Tibial nerve (tissue), 4 donors: ENCODE results near the gene SH3BP4. TPM values are rescaled to one million over a fixed set of nuclear protein-coding genes. Genes with fewer than 3 reads are reported as not detected.

Experiments
- DNase-seq, 2 donors: peaks; one replicate each; pipeline ENCODE4 v3.0.0-alpha.2; 2019; ENCODE audit warnings: low spot score in 2 of 2
- H3K27ac ChIP-seq, 4 donors: fragments of 200-600 bp; sonication (generic) in 3 of 4; one replicate each; pipeline ENCODE4 v1.5.1; 2017 to 2019; ENCODE audit warnings: mild to moderate bottlenecking in 1 of 4
- H3K27me3 ChIP-seq, 2 donors: fragments of 200-600 bp; sonication (generic) in 1 of 2; one replicate each; pipeline versions ENCODE4 v1.5.1 to v1.6.0; 2017 to 2019
- H3K36me3 ChIP-seq, 3 donors: fragments of 200-600 bp; sonication (generic); one replicate each; pipeline ENCODE4 v1.5.1; 2018 to 2019
- H3K4me1 ChIP-seq, 4 donors: fragments of 200-600 bp; sonication (generic) in 3 of 4; one replicate each; pipeline ENCODE4 v1.5.1; 2017 to 2019
- H3K4me3 ChIP-seq, 4 donors: fragments of 200-600 bp; sonication (generic) in 3 of 4; one replicate each; pipeline ENCODE4 v1.5.1; 2017 to 2019; ENCODE audit warnings: mild to moderate bottlenecking in 1 of 4, moderate library complexity in 1 of 4
- H3K9me3 ChIP-seq, 4 donors: fragments of 200-600 bp; sonication (generic) in 3 of 4; one replicate each; pipeline ENCODE4 v1.5.1; 2017 to 2019
- CTCF ChIP-seq, 5 experiments: fragments of 200-600 bp in 3 of 5; fragments of 450-650 bp in 2 of 5; sonication (generic) in 3 of 5; IDR thresholded peaks; one replicate each; pipeline ENCODE4 v1.5.1; 2016 to 2019; ENCODE audit warnings: antibody characterized with exemption in 5 of 5, mild to moderate bottlenecking in 3 of 5, moderate library complexity in 2 of 5
- EP300 ChIP-seq, 2 donors: sonication (generic); formaldehyde crosslinking; IDR thresholded peaks; one replicate each; pipeline ENCODE4 v1.6.1; 2017; ENCODE audit warnings: antibody characterized with exemption in 2 of 2, mild to moderate bottlenecking in 1 of 2
- POLR2A ChIP-seq, 2 donors: fragments of 450-650 bp; IDR thresholded peaks; one replicate each; pipeline ENCODE4 v1.6.1; 2017; ENCODE audit warnings: antibody characterized with exemption in 2 of 2, mild to moderate bottlenecking in 2 of 2, moderate library complexity in 2 of 2
- WGBS, 2 donors: methylation state at CpG; one replicate each; pipeline ENCODE4 v1.1.5; 2018; 5-methylcytosine and 5-hydroxymethylcytosine counted together
- total RNA-seq, 4 donors: library from RNA; depleted of rRNA; stranded (reverse); fragments of >200 nt; gene quantifications; one replicate each; pipeline ENCODE4 v1.1.0, GENCODE V29; 2016

The SH3BP4 gene
- total RNA-seq, 4 donors from 2014 or later: 19.2 to 31.8 (median 24.3) TPM

GRCh38 chr2:235045336-235045972, 93.6 kb downstream of the SH3BP4 start:
- H3K27me3 ChIP-seq: no peaks in the 10 kb centered on the region
- TF ChIP-seq EP300 (IDR thresholded peaks at IDR 0.05): no peak
- no peak for TF ChIP-seq POLR2A (IDR thresholded peaks at IDR 0.05)
- no peak overlapping the region for H3K4me3 ChIP-seq
- peaks cover 0 to 32% (median 0%) of the 10 kb centered on the region in 3 donors for H3K36me3 ChIP-seq
- H3K4me1 ChIP-seq: peaks cover 0 to 9% (median 4%) of the 10 kb centered on the region in 4 donors
- no peak overlapping the region for H3K27ac ChIP-seq
- H3K9me3 ChIP-seq: no peaks in the 10 kb centered on the region
- 77 to 83% methylated on average over 15 of the region's 15 CpGs for WGBS, 2 donors
- no peak for DNase-seq

- Histone ChIP-seq H3K27me3 (no peaks in the 10 kb centered on the region), H3K36me3 (peaks cover 0 to 26% (median 0%) of the 10 kb centered on the region in 3 donors), H3K9me3 (no peaks in the 10 kb centered on the region), H3K4me1 (peaks cover 0 to 13% (median 6%) of the 10 kb centered on the region in 4 donors), H3K27ac (no peak overlapping the region), H3K4me3 (no peak overlapping the region)
- DNase-seq: no peak
- TF ChIP-seq EP300 (IDR thresholded peaks at IDR 0.05) (no peak), CTCF (IDR thresholded peaks at IDR 0.05) (no peak), POLR2A (IDR thresholded peaks at IDR 0.05) (no peak)
- 84 to 86% methylated on average over 9 of the region's 9 CpGs for WGBS, 2 donors
These were observed 94.1 kb downstream of the SH3BP4 start for GRCh38 chr2:235045973-235046343.

DNA sequence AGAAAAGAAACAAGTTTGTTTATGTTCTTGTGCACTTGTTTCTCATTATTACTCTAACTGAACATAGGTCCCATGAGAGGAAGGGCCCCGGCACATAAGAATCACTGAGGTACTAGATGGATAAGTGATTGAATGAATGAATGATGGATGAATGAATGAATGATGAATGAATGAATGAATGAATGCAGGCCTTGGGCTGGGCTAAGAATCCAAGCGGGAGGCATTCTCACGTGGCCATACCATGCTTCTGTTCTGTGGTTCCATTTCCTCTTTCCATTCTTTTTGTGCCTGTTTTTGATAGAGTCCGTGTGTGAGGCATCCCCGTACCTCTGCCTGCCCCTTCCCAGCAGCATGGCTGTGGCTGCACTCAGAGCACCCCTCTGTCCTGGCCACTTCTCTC, 94.8 kb downstream of the SH3BP4 start:
- DNase-seq: no peak
- H3K9me3 ChIP-seq: no peaks in the 10 kb centered on the region
- H3K27me3 ChIP-seq: no peaks in the 10 kb centered on the region
- H3K27ac ChIP-seq: no peak overlapping the region
- H3K4me3 ChIP-seq: no peak overlapping the region
- H3K4me1 ChIP-seq: peaks cover 0 to 19% (median 9%) of the 10 kb centered on the region in 4 donors
- WGBS, 2 donors: 83 to 84% methylated on average over 5 of the region's 5 CpGs
- H3K36me3 ChIP-seq: peaks cover 0 to 20% (median 0%) of the 10 kb centered on the region in 3 donors
- TF ChIP-seq EP300 (IDR thresholded peaks at IDR 0.05) (no peak), POLR2A (IDR thresholded peaks at IDR 0.05) (no peak), CTCF (IDR thresholded peaks at IDR 0.05) (no peak)

DNA sequence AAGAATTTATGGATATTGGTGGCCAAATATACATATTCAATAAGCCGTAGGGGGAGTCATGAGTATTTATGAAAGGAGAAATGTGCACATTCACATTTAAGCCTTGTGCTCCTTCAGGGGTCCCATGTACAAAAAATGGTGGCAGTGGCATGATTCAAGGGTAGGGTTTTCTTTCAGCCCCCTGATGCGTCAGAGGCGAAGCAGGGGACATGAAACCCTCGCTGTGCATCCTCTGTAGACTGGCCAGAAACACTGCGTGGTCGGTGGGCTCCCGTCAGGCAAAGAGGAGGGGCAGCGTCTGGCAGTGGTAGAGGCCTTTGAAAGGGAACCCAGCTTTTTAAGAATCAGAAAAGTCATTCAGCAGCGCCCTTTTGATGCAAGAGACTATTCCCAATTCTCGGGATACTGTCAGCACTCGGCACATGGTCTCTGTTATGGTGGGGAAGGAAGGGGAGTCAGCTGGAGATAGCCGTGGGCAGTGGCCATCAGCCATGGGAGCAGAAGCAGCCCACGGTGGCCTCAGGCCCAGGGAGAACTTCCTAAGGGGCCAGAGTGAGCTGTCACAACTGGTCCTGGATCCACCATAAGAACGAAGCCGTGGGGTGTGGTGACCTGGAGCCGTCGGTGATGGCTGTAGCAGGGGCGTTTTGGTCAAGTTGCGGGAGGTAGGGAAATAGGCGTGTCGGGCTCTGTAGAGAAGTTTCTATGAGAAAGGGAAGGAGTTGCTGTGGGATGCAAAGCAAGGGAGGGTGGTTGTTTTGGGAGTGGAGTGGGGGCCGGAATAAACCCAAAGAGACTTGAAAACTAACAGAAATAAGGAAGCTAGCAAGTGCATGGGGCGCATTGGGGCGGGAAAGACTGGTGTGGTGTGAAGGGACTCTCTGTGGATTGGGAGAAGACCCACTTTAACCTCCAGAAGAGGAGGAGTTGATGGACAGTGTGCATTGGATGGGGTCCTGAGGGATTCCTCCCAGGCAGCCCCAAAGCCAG, 95.6 kb downstream of the SH3BP4 start:
- 88 to 89% methylated on average over 24 of the region's 24 CpGs for WGBS, 2 donors
- H3K27ac ChIP-seq: no peak overlapping the region
- no peaks in the 10 kb centered on the region for H3K9me3 ChIP-seq
- peaks cover 0 to 15% (median 0%) of the 10 kb centered on the region in 3 donors for H3K36me3 ChIP-seq
- TF ChIP-seq POLR2A (IDR thresholded peaks at IDR 0.05): no peak
- no peak for TF ChIP-seq CTCF (IDR thresholded peaks at IDR 0.05)
- no peak for TF ChIP-seq EP300 (IDR thresholded peaks at IDR 0.05)
- H3K4me1 ChIP-seq: peaks cover 0 to 20% (median 9%) of the 10 kb centered on the region in 4 donors
- no peak overlapping the region for H3K4me3 ChIP-seq
- H3K27me3 ChIP-seq: no peaks in the 10 kb centered on the region
- DNase-seq: no peak

GRCh38 chr2:235048549-235048948, 96.7 kb downstream of the SH3BP4 start:
- no peak for DNase-seq
- no peaks in the 10 kb centered on the region for H3K27me3 ChIP-seq
- peaks cover 0 to 18% (median 0%) of the 10 kb centered on the region in 3 donors for H3K36me3 ChIP-seq
- H3K4me1 ChIP-seq: peaks cover 0 to 20% (median 9%) of the 10 kb centered on the region in 4 donors
- no peak for TF ChIP-seq POLR2A (IDR thresholded peaks at IDR 0.05)
- no peak for TF ChIP-seq EP300 (IDR thresholded peaks at IDR 0.05)
- no peak for TF ChIP-seq CTCF (IDR thresholded peaks at IDR 0.05)
- no peak overlapping the region for H3K4me3 ChIP-seq
- H3K9me3 ChIP-seq: no peaks in the 10 kb centered on the region
- WGBS, 2 donors: 49 to 62% methylated on average over 6 to 7 of the region's 7 CpGs
- no peak overlapping the region for H3K27ac ChIP-seq
